Measurements from ENCODE around the gene NFE2. TPM values are rescaled to one million over a fixed set of nuclear protein-coding genes. Genes with fewer than 3 reads are reported as not detected.

NFE2 gene
- total and polyA plus RNA-seq, 4 donors = 3.5 to 38.5 (median 7.4) TPM

- no peaks in the 10 kb centered on the region for H3K9me3 ChIP-seq (ENCODE audit: control insufficient read depth in 4 of 4, insufficient read depth in 3 of 4, low read length in 3 of 4)
- peak overlapping the region in 1 of 2 donors; percentile 74 for H3K27ac ChIP-seq (ENCODE audit: low read depth in 1 of 2, low read length in 1 of 2)
- ATAC-seq (ENCODE audit: insufficient read depth, low FRiP score) (no peak), DNase-seq (peak in 1 of 3 donors; percentile 20)
- H3K9ac ChIP-seq (ENCODE audit: insufficient read depth in 1 of 2, low read length in 2 of 2) = no peak overlapping the region
- TF ChIP-seq, protein P1, sequence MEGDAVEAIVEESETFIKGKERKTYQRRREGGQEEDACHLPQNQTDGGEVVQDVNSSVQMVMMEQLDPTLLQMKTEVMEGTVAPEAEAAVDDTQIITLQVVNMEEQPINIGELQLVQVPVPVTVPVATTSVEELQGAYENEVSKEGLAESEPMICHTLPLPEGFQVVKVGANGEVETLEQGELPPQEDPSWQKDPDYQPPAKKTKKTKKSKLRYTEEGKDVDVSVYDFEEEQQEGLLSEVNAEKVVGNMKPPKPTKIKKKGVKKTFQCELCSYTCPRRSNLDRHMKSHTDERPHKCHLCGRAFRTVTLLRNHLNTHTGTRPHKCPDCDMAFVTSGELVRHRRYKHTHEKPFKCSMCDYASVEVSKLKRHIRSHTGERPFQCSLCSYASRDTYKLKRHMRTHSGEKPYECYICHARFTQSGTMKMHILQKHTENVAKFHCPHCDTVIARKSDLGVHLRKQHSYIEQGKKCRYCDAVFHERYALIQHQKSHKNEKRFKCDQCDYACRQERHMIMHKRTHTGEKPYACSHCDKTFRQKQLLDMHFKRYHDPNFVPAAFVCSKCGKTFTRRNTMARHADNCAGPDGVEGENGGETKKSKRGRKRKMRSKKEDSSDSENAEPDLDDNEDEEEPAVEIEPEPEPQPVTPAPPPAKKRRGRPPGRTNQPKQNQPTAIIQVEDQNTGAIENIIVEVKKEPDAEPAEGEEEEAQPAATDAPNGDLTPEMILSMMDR (IDR thresholded peaks at IDR 0.05; ENCODE audit: control extremely low read depth, extremely low read depth) = no peak
- 90 to 92% methylated on average over 6 of the region's 6 CpGs for WGBS, 2 donors
- H3K27me3 ChIP-seq (ENCODE audit: control insufficient read depth in 3 of 3, insufficient read depth in 3 of 3, low read length in 2 of 3) = no peaks in the 10 kb centered on the region
- peaks cover 17 to 30% (median 20%) of the 10 kb centered on the region in 4 donors for H3K36me3 ChIP-seq (ENCODE audit: control insufficient read depth in 4 of 4, insufficient read depth in 4 of 4, low read length in 4 of 4)
- H3K4me3 ChIP-seq = no peak overlapping the region
- H3K4me1 ChIP-seq (ENCODE audit: control insufficient read depth in 5 of 5, insufficient read depth in 5 of 5, low read length in 5 of 5) = peaks cover 0 to 12% (median 4%) of the 10 kb centered on the region in 5 donors
Measured at GRCh38 chr12:54246011-54246641, 54.7 kb downstream of the NFE2 start.

Small RNA genes within 50 kb of the gene (small RNA-seq; reads per million reads assigned to genes)
- 212 reads per million, percentile 98 among the genes with 10 or more reads in this experiment for gene MIR148B (ENCODE audit: low replicate concordance)
- not detected for gene RN7SL390P (ENCODE audit: low replicate concordance)
- gene RN7SL744P (ENCODE audit: low replicate concordance) = not detected
- gene RNU6-950P (ENCODE audit: low replicate concordance) = not detected

Other genes starting within 250 kb of the NFE2 start
- under 1 TPM; 0.71 to 0.86 TPM for gene HOXC4, start 247.2 kb downstream of the NFE2 start, total RNA-seq
- gene HOXC4, start 247.2 kb downstream of the NFE2 start, polyA plus RNA-seq = under 1 TPM; 0.18 to 0.31 TPM
- gene SMUG1, start 112.0 kb downstream of the NFE2 start, total RNA-seq = 10 to 100 TPM; 20.3 to 28.4 TPM
- gene SMUG1, start 112.0 kb downstream of the NFE2 start, polyA plus RNA-seq = 10 to 100 TPM; 23.4 to 45.7 TPM
- gene CBX5, start 20.9 kb downstream of the NFE2 start, total RNA-seq = 10 to 100 TPM; 50.9 to 78.3 TPM
- gene CBX5, start 20.9 kb downstream of the NFE2 start, polyA plus RNA-seq = 1 to 10 TPM; 8.3 to 9.8 TPM
- 100 to 1,000 TPM; 852 to 875 TPM for gene HNRNPA1, start 20.3 kb downstream of the NFE2 start, total RNA-seq
- 100 to 1,000 TPM; 803 to 937 TPM for gene HNRNPA1, start 20.3 kb downstream of the NFE2 start, polyA plus RNA-seq
- gene COPZ1, start 24.1 kb upstream of the NFE2 start, total RNA-seq = 100 to 1,000 TPM; 127 to 163 TPM
- 100 to 1,000 TPM in 1 of 2 donors, 10 to 100 TPM in 1; 98.8 to 145 TPM for gene COPZ1, start 24.1 kb upstream of the NFE2 start, polyA plus RNA-seq
- gene GPR84, start 63.5 kb upstream of the NFE2 start, total RNA-seq = 1 to 10 TPM; 1.5 to 2.6 TPM
- 10 to 100 TPM in 1 of 2 donors, under 1 TPM in 1; 0.73 to 76.1 TPM for gene GPR84, start 63.5 kb upstream of the NFE2 start, polyA plus RNA-seq
- gene ZNF385A, start 83.7 kb upstream of the NFE2 start, total RNA-seq = 10 to 100 TPM in 1 of 2 donors, 1 to 10 TPM in 1; 7.6 to 26.1 TPM
- gene ZNF385A, start 83.7 kb upstream of the NFE2 start, polyA plus RNA-seq = 10 to 100 TPM; 15.3 to 17.9 TPM
- 100 to 1,000 TPM in 1 of 2 donors, 10 to 100 TPM in 1; 71.2 to 131 TPM for gene ITGA5, start 118.3 kb upstream of the NFE2 start, total RNA-seq
- 100 to 1,000 TPM in 1 of 2 donors, 10 to 100 TPM in 1; 39.8 to 134 TPM for gene ITGA5, start 118.3 kb upstream of the NFE2 start, polyA plus RNA-seq
- 1 to 10 TPM in 1 of 2 donors, under 1 TPM in 1; 0.68 to 1.2 TPM for gene GTSF1, start 172.6 kb upstream of the NFE2 start, total RNA-seq
- gene GTSF1, start 172.6 kb upstream of the NFE2 start, polyA plus RNA-seq = 1 to 10 TPM in 1 of 2 donors, under 1 TPM in 1; 0.69 to 2.1 TPM
- gene NCKAP1L, start 196.7 kb upstream of the NFE2 start, total RNA-seq = 10 to 100 TPM; 38.7 to 73.0 TPM
- 10 to 100 TPM; 11.1 to 50.2 TPM for gene NCKAP1L, start 196.7 kb upstream of the NFE2 start, polyA plus RNA-seq
- 1 to 10 TPM; 1.3 to 7.0 TPM for gene PDE1B, start 248.6 kb upstream of the NFE2 start, total RNA-seq
- gene PDE1B, start 248.6 kb upstream of the NFE2 start, polyA plus RNA-seq = 1 to 10 TPM; 5.1 TPM